ENCODE measurements around the gene KCTD17.

GRCh38 chr22:37018815-37019308 is 32.7 kb upstream of the KCTD17 start:
- TF ChIP-seq POLR2A (IDR thresholded peaks at IDR 0.05) (peak in 1 of 3 donors; percentile 21), CTCF (IDR thresholded peaks at IDR 0.05) (no peak)
